Left ventricle myocardium inferior (tissue), 1 donor: ENCODE results near the gene CMTM6. TPM values are rescaled to one million over a fixed set of nuclear protein-coding genes. Genes with fewer than 3 reads are reported as not detected.

Experiments used
- DNase-seq: peaks from one replicate; pipeline ENCODE4 v3.0.0-alpha.2; 2020
- H3K27ac ChIP-seq: fragments of 200-600 bp; replicated peaks from 2 replicates; pipeline ENCODE4 v1.8.0; 2021
- H3K27me3 ChIP-seq: fragments of 200-600 bp; 2 replicates; pipeline ENCODE4 v1.8.0; 2021; ENCODE audit warnings: low read depth
- H3K36me3 ChIP-seq: fragments of 200-600 bp; 2 replicates; pipeline ENCODE4 v1.8.0; 2021
- H3K4me1 ChIP-seq: fragments of 200-600 bp; 2 replicates; pipeline ENCODE4 v1.8.0; 2021
- H3K4me3 ChIP-seq: fragments of 200-600 bp; 2 replicates; pipeline ENCODE4 v1.8.0; 2021; ENCODE audit warnings: mild to moderate bottlenecking, moderate library complexity
- H3K9me3 ChIP-seq: fragments of 200-600 bp; replicated peaks from 2 replicates; pipeline ENCODE4 v1.8.0; 2021
- intact Hi-C: fragments of 100-400 bp; cut with micrococcal nuclease; formaldehyde crosslinking; loops from one replicate; pipeline ENCODE4 v1.11.0; 2022
- total RNA-seq: library from RNA; stranded (reverse); fragmentation: NEBNext Ultra II Directional; extraction: Animal tissue kit (Norgen Biotek cat#: 25700); gene quantifications from one replicate; pipeline ENCODE4 v1.2.1, GENCODE V29; 2021
- TF ChIP-seq, protein P1 (sequence below): fragments of 200-600 bp; IDR thresholded peaks from 2 replicates; pipeline ENCODE4 v1.8.0; 2021; ENCODE audit warnings: antibody characterized with exemption, mild to moderate bottlenecking, borderline replicate concordance
- donor health status: DM: no; HTN: yes; CAD: no; lungs with severe emphysema.

Gene CMTM6
- total RNA-seq, 1 donor from 2014 or later, result 10.9 TPM

DNA sequence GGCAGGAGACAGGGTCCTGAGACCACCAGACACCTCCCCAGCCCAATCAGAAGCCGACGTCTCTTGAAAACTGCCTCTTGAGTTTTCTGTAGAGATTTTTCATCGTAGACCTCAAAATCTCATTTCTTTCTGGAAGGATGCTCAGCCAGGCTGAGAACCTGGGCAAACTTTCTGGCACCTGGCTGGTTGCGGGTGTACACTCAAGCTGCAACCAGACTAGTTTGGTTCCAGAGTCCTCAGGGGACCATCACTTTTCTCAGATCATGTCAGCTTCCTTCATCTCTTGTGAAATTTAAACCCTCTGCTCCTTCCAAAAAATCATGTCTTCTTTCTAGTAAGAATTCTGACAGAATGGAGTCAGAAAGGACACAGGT is 65.8 kb downstream of the CMTM6 start:
- H3K9me3 ChIP-seq, result no peaks in the 10 kb centered on the region
- no peaks in the 10 kb centered on the region for H3K36me3 ChIP-seq
- H3K4me1 ChIP-seq, result peaks cover 10% of the 10 kb centered on the region
- TF ChIP-seq, protein P1, sequence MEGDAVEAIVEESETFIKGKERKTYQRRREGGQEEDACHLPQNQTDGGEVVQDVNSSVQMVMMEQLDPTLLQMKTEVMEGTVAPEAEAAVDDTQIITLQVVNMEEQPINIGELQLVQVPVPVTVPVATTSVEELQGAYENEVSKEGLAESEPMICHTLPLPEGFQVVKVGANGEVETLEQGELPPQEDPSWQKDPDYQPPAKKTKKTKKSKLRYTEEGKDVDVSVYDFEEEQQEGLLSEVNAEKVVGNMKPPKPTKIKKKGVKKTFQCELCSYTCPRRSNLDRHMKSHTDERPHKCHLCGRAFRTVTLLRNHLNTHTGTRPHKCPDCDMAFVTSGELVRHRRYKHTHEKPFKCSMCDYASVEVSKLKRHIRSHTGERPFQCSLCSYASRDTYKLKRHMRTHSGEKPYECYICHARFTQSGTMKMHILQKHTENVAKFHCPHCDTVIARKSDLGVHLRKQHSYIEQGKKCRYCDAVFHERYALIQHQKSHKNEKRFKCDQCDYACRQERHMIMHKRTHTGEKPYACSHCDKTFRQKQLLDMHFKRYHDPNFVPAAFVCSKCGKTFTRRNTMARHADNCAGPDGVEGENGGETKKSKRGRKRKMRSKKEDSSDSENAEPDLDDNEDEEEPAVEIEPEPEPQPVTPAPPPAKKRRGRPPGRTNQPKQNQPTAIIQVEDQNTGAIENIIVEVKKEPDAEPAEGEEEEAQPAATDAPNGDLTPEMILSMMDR, result no peak
- no peak overlapping the region for H3K27ac ChIP-seq
- H3K27me3 ChIP-seq, result no peaks in the 10 kb centered on the region
- H3K4me3 ChIP-seq, result no peak overlapping the region
- intact Hi-C loops, result no loop called here
- no peak for DNase-seq

DNA sequence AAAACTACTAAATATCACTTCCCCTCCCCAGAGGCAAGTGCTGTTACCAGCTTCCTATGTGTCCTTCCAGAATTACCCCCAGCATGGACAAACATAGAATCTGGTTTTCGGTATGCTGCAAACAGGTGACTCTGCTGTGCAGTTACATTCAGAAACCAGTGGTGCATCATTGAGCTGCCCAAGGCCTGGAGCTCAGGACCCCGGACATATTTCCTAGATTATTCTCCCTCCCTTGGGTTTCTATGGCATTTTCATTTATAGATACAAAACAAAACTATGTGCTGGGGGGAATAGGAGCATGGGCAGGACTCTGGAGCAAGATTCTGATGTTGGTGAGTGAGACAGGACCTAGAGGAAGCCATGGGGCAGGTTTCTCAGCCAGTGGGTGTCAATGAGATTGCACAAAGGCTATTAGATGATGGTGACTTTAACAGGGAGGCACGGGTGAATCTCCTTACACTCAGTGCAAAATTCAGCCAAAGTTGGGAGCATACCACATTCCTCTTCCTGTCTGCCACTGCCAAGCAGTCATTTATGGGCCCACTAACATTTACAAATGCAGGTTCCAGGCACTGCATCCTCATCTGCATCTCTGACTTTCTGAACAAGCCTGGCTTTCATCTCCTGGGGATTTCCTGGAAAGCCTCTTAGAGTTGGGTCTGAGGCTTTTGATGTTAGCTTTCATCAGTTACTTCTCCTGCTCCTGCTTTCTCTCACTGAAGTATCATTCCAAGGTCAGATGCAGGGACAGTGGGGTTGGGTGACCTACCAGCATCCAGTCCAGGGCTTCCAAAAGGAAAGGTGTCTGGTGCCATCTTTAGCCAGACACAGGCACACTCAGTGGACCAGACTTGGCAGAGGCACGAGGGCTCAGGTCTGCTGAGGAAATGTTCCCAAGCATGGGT is 66.5 kb downstream of the CMTM6 start:
- Histone ChIP-seq H3K4me1 (peaks cover 10% of the 10 kb centered on the region), H3K36me3 (no peaks in the 10 kb centered on the region), H3K27me3 (no peaks in the 10 kb centered on the region), H3K9me3 (no peaks in the 10 kb centered on the region), H3K27ac (no peak overlapping the region), H3K4me3 (no peak overlapping the region)
- DNase-seq, result no peak
- TF ChIP-seq, protein P1, result no peak
- intact Hi-C loops, result no loop called here

DNA sequence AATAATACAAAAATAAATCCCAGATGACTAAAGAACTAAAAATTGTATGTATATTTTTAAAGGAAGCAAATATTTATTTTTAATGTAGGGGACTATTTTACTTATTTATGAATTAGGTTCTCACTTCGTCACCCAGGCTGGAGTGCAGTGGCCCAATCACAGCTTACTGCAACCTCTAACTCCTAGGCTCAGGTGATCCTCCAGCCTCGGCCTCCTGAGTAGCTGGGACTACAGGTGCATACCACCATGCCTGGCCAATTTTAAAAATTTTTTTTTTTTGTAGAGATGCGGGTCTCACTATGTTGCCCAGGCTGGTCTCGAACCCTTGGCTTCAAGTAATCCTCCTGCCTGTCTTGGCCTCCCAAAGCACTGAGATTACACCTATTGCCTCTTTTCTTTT is 68.4 kb downstream of the CMTM6 start:
- Histone ChIP-seq H3K9me3 (no peaks in the 10 kb centered on the region), H3K27ac (no peak overlapping the region), H3K4me1 (peaks cover 10% of the 10 kb centered on the region), H3K4me3 (no peak overlapping the region), H3K36me3 (no peaks in the 10 kb centered on the region), H3K27me3 (no peaks in the 10 kb centered on the region)
- TF ChIP-seq, protein P1, result no peak
- intact Hi-C loops, result no loop called here
- no peak for DNase-seq

DNA sequence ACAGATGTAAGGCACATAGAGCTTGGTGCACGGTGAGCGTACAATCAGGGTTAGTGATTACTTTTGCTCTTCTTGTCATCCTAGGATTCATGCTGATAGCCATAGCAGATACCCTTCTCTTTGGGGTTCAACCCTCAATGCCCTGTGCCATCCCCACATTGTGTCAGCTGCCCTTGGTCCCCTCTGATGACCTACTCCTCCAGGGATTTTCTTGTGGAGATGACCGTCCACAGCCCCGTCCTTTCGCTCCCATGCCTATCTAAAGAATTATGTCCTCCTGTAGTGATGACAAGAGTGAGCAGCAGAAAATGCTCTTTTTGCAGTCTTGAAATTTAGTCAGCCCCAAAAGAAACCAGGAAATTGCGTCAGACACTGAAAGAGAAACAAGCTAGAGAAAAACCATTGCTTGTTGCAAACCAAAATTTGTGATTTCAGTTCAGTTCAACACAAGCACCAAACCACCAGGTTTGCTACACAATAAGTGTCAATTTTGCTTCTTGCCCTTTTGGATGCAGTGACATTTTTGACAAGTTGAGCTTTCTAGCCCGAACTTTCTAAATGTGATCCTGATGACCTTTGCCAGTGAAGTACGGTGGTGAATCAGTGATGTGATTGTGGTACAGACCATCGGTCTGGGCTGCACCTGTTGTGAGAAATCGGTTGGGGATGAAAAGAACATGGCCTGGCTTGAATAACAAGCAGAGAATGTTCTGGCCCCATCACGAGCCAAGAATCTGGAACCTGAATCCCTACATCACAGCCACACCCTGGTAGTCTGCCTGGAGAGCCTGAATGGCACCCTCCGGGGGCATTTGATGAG is 69.7 kb downstream of the CMTM6 start:
- no peaks in the 10 kb centered on the region for H3K27me3 ChIP-seq
- TF ChIP-seq, protein P1, result no peak
- no peaks in the 10 kb centered on the region for H3K4me1 ChIP-seq
- intact Hi-C loops, result no loop called here
- no peak overlapping the region for H3K27ac ChIP-seq
- H3K9me3 ChIP-seq, result no peaks in the 10 kb centered on the region
- H3K4me3 ChIP-seq, result no peak overlapping the region
- DNase-seq, result no peak
- H3K36me3 ChIP-seq, result no peaks in the 10 kb centered on the region

DNA sequence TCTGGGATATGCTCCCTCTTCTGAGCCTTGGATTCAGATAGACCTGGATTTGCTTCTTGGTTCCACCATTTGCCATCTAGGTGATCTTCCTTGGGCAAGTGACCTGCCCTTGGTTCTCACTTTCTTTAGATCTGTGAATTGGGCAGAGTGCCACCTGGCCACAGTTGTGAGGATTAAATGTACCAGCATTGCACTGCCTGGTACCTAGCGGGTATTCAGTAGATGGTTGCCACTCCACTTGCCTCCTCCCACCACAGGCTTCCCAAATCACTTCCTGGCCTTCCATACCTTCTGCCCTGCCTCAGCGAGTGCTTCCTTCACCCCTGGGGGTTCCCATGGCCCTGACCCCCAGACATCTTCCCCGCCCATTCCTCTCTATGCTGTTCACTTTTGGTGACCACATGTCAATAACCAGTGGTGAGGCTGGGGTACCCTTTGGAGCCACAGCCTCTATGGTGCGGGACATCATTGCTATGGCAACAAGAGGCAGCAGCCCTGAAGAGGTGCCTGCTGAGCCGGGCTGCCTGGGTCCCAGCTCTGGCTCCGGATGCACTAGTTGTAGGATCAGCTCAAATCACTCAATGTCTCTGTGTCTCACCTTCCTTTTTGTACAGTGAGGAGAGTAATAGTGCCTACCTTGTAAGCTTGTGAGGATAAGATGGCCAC is 70.5 kb downstream of the CMTM6 start:
- H3K27me3 ChIP-seq, result no peaks in the 10 kb centered on the region
- no peak overlapping the region for H3K4me3 ChIP-seq
- intact Hi-C loops, result no loop called here
- H3K9me3 ChIP-seq, result no peaks in the 10 kb centered on the region
- no peaks in the 10 kb centered on the region for H3K4me1 ChIP-seq
- TF ChIP-seq, protein P1, result no peak
- no peak for DNase-seq
- H3K27ac ChIP-seq, result no peak overlapping the region
- H3K36me3 ChIP-seq, result no peaks in the 10 kb centered on the region
